Parathyroid adenoma (tissue), 2 donors: ENCODE measurements around the gene KBTBD4.

Experiments used
- H2AFZ ChIP-seq: fragments of 300-600 bp; sonication (generic); one replicate; pipeline ENCODE4 v1.7.0; 2017; ENCODE audit warnings: antibody characterized with exemption, mild to moderate bottlenecking
- H3K27ac ChIP-seq: fragments of 300-600 bp; sonication (generic); one replicate; pipeline ENCODE4 v1.7.0; 2017
- H3K27me3 ChIP-seq: fragments of 300-600 bp; sonication (generic); one replicate; pipeline ENCODE4 v1.7.0; 2017; ENCODE audit warnings: low read length; ENCODE audit not compliant: control insufficient read depth, insufficient read depth
- H3K36me3 ChIP-seq: fragments of 300-600 bp; sonication (generic); one replicate; pipeline ENCODE4 v1.7.0; 2017; ENCODE audit warnings: low read length; ENCODE audit not compliant: control insufficient read depth, insufficient read depth
- H3K4me1 ChIP-seq: fragments of 300-600 bp; sonication (generic); one replicate; pipeline ENCODE4 v1.7.0; 2017; ENCODE audit warnings: control low read depth
- H3K4me2 ChIP-seq: fragments of 300-600 bp; sonication (generic); one replicate; pipeline ENCODE4 v1.7.0; 2017; ENCODE audit warnings: low read length
- H3K4me3 ChIP-seq: fragments of 300-600 bp; sonication (generic); one replicate; pipeline ENCODE4 v1.7.0; 2017; ENCODE audit warnings: low read depth, low read length
- H3K79me2 ChIP-seq: fragments of 300-600 bp; sonication (generic); one replicate; pipeline ENCODE4 v1.7.0; 2017; ENCODE audit warnings: control low read depth
- H3K9ac ChIP-seq: fragments of 300-600 bp; sonication (generic); one replicate; pipeline ENCODE4 v1.7.0; 2017; ENCODE audit warnings: mild to moderate bottlenecking
- H3K9me3 ChIP-seq: fragments of 300-600 bp; sonication (generic); one replicate; pipeline ENCODE4 v1.7.0; 2017; ENCODE audit warnings: low read length; ENCODE audit not compliant: control insufficient read depth
- CTCF ChIP-seq: fragments of 300-600 bp; sonication (generic); IDR thresholded peaks from one replicate; pipeline ENCODE4 v1.7.0; 2017; ENCODE audit warnings: antibody characterized with exemption, mild to moderate bottlenecking
- donor health status: primary hyperparathyroidism.

The KBTBD4 gene

DNA sequence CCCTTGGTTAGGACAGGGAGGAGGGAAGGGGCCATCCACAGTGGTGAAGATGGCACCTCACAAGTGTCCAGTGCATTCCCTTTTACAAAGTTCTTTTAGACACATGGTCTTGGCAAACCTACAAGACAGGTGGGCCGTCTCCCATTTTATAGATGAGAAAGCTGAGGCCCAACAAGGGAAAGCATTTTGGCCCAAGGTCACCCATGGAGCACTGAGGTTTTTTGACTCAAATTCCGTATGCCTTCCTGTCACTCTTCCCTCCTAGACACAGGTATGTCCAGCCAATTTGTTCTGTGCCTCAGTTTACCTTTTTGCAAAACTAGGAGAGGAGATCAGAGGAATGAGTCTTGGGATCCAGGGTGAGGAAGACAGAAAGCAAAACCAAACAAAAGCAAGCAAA lies 14.2 kb upstream of the KBTBD4 start:
- no peak overlapping the region for H3K27ac ChIP-seq
- H3K9ac ChIP-seq = no peak overlapping the region
- peaks cover 4% of the 10 kb centered on the region for H3K4me1 ChIP-seq
- H3K4me2 ChIP-seq = no peak overlapping the region
- no peak overlapping the region for H3K4me3 ChIP-seq
- no peaks in the 10 kb centered on the region for H3K79me2 ChIP-seq
- no peaks in the 10 kb centered on the region for H3K27me3 ChIP-seq
- TF ChIP-seq CTCF = no peak
- H3K9me3 ChIP-seq = no peaks in the 10 kb centered on the region
- H2AFZ ChIP-seq = no peak overlapping the region
- H3K36me3 ChIP-seq = no peaks in the 10 kb centered on the region

- Histone ChIP-seq H3K27ac (no peak overlapping the region), H3K4me1 (peaks cover 4% of the 10 kb centered on the region), H3K4me3 (no peak overlapping the region), H3K9ac (no peak overlapping the region), H3K9me3 (no peaks in the 10 kb centered on the region), H3K36me3 (no peaks in the 10 kb centered on the region), H3K79me2 (no peaks in the 10 kb centered on the region), H3K27me3 (no peaks in the 10 kb centered on the region), H3K4me2 (no peak overlapping the region), H2AFZ (no peak overlapping the region)
- no peak for TF ChIP-seq CTCF
These were observed 13.5 kb upstream of the KBTBD4 start for GRCh38 chr11:47592251-47592650.

DNA sequence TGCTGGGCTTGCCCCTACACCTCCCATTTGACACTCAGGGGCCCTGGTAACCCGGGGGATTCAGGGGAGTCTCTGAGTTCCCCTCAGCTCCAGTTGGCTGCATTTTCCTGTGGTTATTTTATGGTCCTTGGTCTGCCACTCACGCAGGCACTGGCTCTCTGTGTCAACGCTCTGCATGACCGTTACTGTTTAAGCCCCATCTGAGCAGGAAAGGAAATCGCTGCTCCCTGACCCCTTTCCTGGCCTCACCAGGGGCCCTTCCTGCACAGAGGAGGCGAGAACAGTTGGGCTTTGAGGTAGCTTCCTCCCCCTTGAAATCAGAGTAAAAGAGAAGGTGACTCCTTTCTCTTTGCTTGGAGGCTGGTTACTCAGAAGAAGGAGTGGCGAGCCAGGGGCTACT lies 13.0 kb upstream of the KBTBD4 start:
- H3K9me3 ChIP-seq = no peaks in the 10 kb centered on the region
- H3K4me3 ChIP-seq = no peak overlapping the region
- H3K79me2 ChIP-seq = no peaks in the 10 kb centered on the region
- no peak overlapping the region for H3K4me2 ChIP-seq
- no peak overlapping the region for H3K9ac ChIP-seq
- no peaks in the 10 kb centered on the region for H3K27me3 ChIP-seq
- no peaks in the 10 kb centered on the region for H3K36me3 ChIP-seq
- no peak overlapping the region for H3K27ac ChIP-seq
- no peak overlapping the region for H2AFZ ChIP-seq
- TF ChIP-seq CTCF = no peak
- peaks cover 4% of the 10 kb centered on the region for H3K4me1 ChIP-seq

DNA sequence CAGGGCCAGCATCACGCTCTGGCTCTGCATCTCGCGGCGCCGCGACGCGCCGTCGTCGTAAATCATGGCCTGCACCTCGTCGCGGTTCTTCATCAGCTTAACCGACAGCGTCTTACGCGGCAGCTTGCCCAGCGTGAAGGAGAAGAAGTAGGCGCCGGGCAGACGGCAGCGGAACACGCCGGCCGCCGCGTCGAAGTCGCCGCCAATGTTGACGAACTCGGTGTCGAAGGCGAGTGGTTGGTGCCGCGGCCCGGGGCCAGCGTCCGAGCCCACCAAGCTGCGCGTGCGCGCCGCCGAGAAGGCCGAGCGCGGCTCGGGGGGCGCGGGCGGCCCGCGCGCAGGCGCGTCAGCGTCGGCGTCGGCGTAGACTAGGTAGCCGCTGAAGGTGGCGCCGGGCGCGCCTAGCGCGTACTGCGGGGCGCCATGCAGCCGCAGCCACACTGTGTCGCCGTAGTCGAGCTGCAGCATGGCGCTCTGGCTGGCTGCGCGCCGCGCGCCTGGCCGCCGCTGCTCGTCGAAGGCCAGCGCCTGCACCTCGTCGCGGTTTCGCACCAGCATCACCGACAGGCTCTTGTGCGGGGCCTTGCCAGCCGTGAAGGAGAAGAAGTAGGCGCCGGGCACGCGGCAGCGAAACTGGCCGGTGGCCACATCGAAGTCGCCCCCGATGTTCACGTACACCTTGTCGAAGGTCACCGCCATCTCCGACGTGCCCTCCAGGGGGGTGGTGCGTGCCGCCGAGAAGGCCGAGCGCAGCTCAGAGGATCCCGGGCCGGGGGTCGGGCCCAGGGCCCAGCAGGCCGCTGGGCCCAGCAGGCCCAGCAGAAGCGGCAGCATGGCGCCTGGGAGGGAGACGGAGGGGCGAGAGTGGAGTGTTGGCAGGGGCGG lies 11.4 kb upstream of the KBTBD4 start:
- no peaks in the 10 kb centered on the region for H3K27me3 ChIP-seq
- H3K4me3 ChIP-seq = no peak overlapping the region
- peaks cover 4% of the 10 kb centered on the region for H3K4me1 ChIP-seq

More for the DNA sequence above, 11.4 kb upstream of the KBTBD4 start:
- H3K4me2 ChIP-seq = no peak overlapping the region
- no peaks in the 10 kb centered on the region for H3K79me2 ChIP-seq
- no peak overlapping the region for H3K27ac ChIP-seq
- H3K36me3 ChIP-seq = no peaks in the 10 kb centered on the region
- no peak overlapping the region for H2AFZ ChIP-seq
- H3K9me3 ChIP-seq = no peaks in the 10 kb centered on the region
- TF ChIP-seq CTCF = no peak
- no peak overlapping the region for H3K9ac ChIP-seq
